B cell (primary cell): Measurements from ENCODE around the gene ESYT2. TPM values are rescaled to one million over a fixed set of nuclear protein-coding genes. Genes with fewer than 3 reads are reported as not detected.

ENCODE experiments used
- ATAC-seq: fragments of 200-7000 bp; cut with Tn5 transposase; one replicate; pipeline ENCODE4 v1.10.0; 2021; ENCODE audit warnings: low read depth, mild to moderate bottlenecking, moderate number of reproducible peaks, moderate library complexity
- CTCF ChIA-PET: fragments of 350-600 bp; sonication (Branson Sonifier 250); formaldehyde crosslinking; loops from one replicate; lab custom pipeline; 2021; ENCODE audit warnings: antibody characterized with exemption, inconsistent platforms; lab: Charles Lee
- POLR2A ChIA-PET: fragments of 350-600 bp; sonication (Branson Sonifier 250); formaldehyde crosslinking; loops from one replicate; lab custom pipeline; 2021; ENCODE audit warnings: antibody characterized with exemption; lab: Charles Lee
- DNase-seq: peaks from one replicate; pipeline ENCODE4 v3.0.0; 2013
- H2AFZ ChIP-seq: 2 replicates; pipeline ENCODE4 v1.6.1; 2012; ENCODE audit warnings: mild to moderate bottlenecking, low read depth, low read length; ENCODE audit not compliant: insufficient read depth, poor library complexity, severe bottlenecking
- H3K27ac ChIP-seq, 2 donors: 1 replicate in 1 of 2; 2 replicates in 1 of 2; pipeline ENCODE4 v1.5.1; 2012 to 2013; ENCODE audit warnings: low read length in 2 of 2, mild to moderate bottlenecking in 2 of 2, moderate library complexity in 1 of 2
- H3K27me3 ChIP-seq, 4 experiments: fragments of 200-600 bp in 1 of 4; sonication (generic) in 1 of 4; replicated peaks in 1 of 4; 1 replicate in 2 of 4; 2 replicates in 2 of 4; pipeline versions ENCODE4 v1.6.1 to v1.7.0; 2013 to 2016; ENCODE audit warnings: low read length in 3 of 4, mild to moderate bottlenecking in 2 of 4, mixed read lengths in 1 of 4, moderate library complexity in 1 of 4; ENCODE audit not compliant: insufficient read depth in 4 of 4, control insufficient read depth in 3 of 4; ENCODE audit errors: control extremely low read depth in 1 of 4
- H3K36me3 ChIP-seq, 2 experiments: replicated peaks in 1 of 2; 1 replicate in 1 of 2; 2 replicates in 1 of 2; pipeline versions ENCODE4 v1.6.1 to v1.7.1; 2013; ENCODE audit warnings: low read length in 1 of 2; ENCODE audit not compliant: insufficient read depth in 2 of 2, control insufficient read depth in 1 of 2; ENCODE audit errors: control extremely low read depth in 1 of 2, extremely low read depth in 1 of 2
- H3K4me1 ChIP-seq, 2 donors: fragments of 200-600 bp in 1 of 2; sonication (generic) in 1 of 2; 1 replicate in 1 of 2; 2 replicates in 1 of 2; pipeline versions ENCODE4 v1.5.1 to v1.6.1; 2013 to 2017; ENCODE audit warnings: low read length in 2 of 2; ENCODE audit not compliant: control insufficient read depth in 2 of 2, insufficient read depth in 2 of 2
- H3K4me2 ChIP-seq: replicated peaks from 2 replicates; pipeline ENCODE3; 2012; ENCODE audit warnings: mild to moderate bottlenecking, low read depth, low read length; ENCODE audit not compliant: poor library complexity, severe bottlenecking
- H3K4me3 ChIP-seq, 5 experiments: fragments of 200-600 bp in 1 of 5; sonication (generic) in 1 of 5; 1 replicate in 3 of 5; 2 replicates in 2 of 5; pipeline versions ENCODE4 v1.5.1 to v1.7.0; 2011 to 2016; ENCODE audit warnings: low read length in 4 of 5, mild to moderate bottlenecking in 4 of 5, low read depth in 2 of 5, control low read depth in 1 of 5, moderate library complexity in 1 of 5; ENCODE audit not compliant: insufficient read depth in 1 of 5; ENCODE audit errors: control extremely low read depth in 1 of 5, extremely low read depth in 1 of 5
- H3K79me2 ChIP-seq: fragments of 200-600 bp; sonication (generic); one replicate; pipeline ENCODE4 v1.6.0; 2016; ENCODE audit warnings: low read length; ENCODE audit not compliant: control insufficient read depth, insufficient read depth
- H3K9ac ChIP-seq: fragments of 200-600 bp; sonication (generic); 2 replicates; pipeline ENCODE4 v1.6.1; 2017; ENCODE audit warnings: mild to moderate bottlenecking, low read length, moderate library complexity
- H3K9me3 ChIP-seq, 3 donors: one replicate each; pipeline versions ENCODE4 v1.6.1 to v1.7.1; 2013; ENCODE audit warnings: low read length in 2 of 3; ENCODE audit not compliant: control insufficient read depth in 2 of 3, insufficient read depth in 1 of 3; ENCODE audit errors: control extremely low read depth in 1 of 3
- H4K20me1 ChIP-seq: 2 replicates; pipeline ENCODE4 v1.6.0; 2012; ENCODE audit warnings: mild to moderate bottlenecking, low read length; ENCODE audit not compliant: insufficient read depth, control insufficient read depth, poor library complexity, severe bottlenecking
- H3K27ac Mint-ChIP-seq: one replicate; pipeline ENCODE4 v1.8.0; 2021; ENCODE audit warnings: mixed read lengths
- H3K27me3 Mint-ChIP-seq: one replicate; pipeline ENCODE4 v1.8.0; 2021; ENCODE audit warnings: mixed read lengths
- H3K4me1 Mint-ChIP-seq: one replicate; pipeline ENCODE4 v1.8.0; 2021; ENCODE audit warnings: mixed read lengths
- H3K4me3 Mint-ChIP-seq: one replicate; pipeline ENCODE4 v1.8.0; 2021; ENCODE audit warnings: mixed read lengths
- H3K9me3 Mint-ChIP-seq: one replicate; pipeline ENCODE4 v1.8.0; 2022; ENCODE audit warnings: mixed read lengths; ENCODE audit not compliant: insufficient read depth
- CTCF ChIP-seq: fragments of 200-600 bp; IDR thresholded peaks from one replicate; pipeline ENCODE4 v1.8.0; 2022; ENCODE audit warnings: antibody characterized with exemption, mild to moderate bottlenecking
- EZH2 ChIP-seq: IDR thresholded peaks from 2 replicates; pipeline ENCODE4 v1.6.1; 2012; ENCODE audit warnings: borderline replicate concordance, low read depth, mild to moderate bottlenecking, moderate library complexity, low read length; ENCODE audit not compliant: insufficient read depth, poor library complexity, severe bottlenecking
- WGBS: methylation state at CpG from one replicate; pipeline ENCODE4 v1.1.5; 2013; ENCODE audit warnings: missing lambda C conversion rate; ENCODE audit not compliant: insufficient coverage; 5-methylcytosine and 5-hydroxymethylcytosine counted together
- intact Hi-C: fragments of 100-400 bp; cut with micrococcal nuclease; formaldehyde crosslinking; loops from one replicate; pipeline ENCODE4 v1.10.0; 2022
- polyA plus RNA-seq: library from polyadenylated mRNA; depleted of rRNA; stranded (reverse); fragments of >200 nt; gene quantifications from 2 replicates; pipeline ENCODE4 v1.2.3, GENCODE V29; 2012
- total RNA-seq, 2 donors: library from RNA; stranded (reverse); fragments of 120-200 nt in 1 of 2; gene quantifications; 1 replicate in 1 of 2; 2 replicates in 1 of 2; pipeline versions ENCODE4 v1.2.3 to v1.2.4, GENCODE V29; 2013 to 2022

Gene ESYT2
- total and polyA plus RNA-seq, 2 donors (not counting 1 experiment from before 2014, with no cell fraction given), result 12.0 to 34.2 TPM

- CTCF ChIA-PET, result interaction anchor here (0.6 kb wide), 1 partner anchor 11 kb away, joined by 4 read pairs; no protein-coding TSS in a partner anchor
- Histone ChIP-seq H3K36me3 (no peaks in the 10 kb centered on the region), H3K9me3 (no peaks in the 10 kb centered on the region), H3K27ac (no peak overlapping the region), H3K4me1 (peaks cover 30 to 42% of the 10 kb centered on the region in 2 donors), H3K4me2 (peak overlapping the region; percentile 12), H3K79me2 (peaks cover 84% of the 10 kb centered on the region), H3K27me3 (no peaks in the 10 kb centered on the region), H3K4me3 (no peak overlapping the region), H4K20me1 (peaks cover 12% of the 10 kb centered on the region), H3K9ac (no peak overlapping the region), H2AFZ (no peak overlapping the region)
- no peak for TF ChIP-seq CTCF
- DNase-seq (no peak), ATAC-seq (no peak)
- intact Hi-C loops, result no loop called here
- Mint-ChIP-seq H3K9me3 (no peaks in the 10 kb centered on the region), H3K4me3 (no peak overlapping the region), H3K27me3 (no peaks in the 10 kb centered on the region), H3K27ac (no peak overlapping the region), H3K4me1 (peaks cover 64% of the 10 kb centered on the region)
- 11% methylated on average over 1 of the region's 5 CpGs for WGBS
- POLR2A ChIA-PET, result no interaction called here
Observed at GRCh38 chr7:158812684-158813083, 16.6 kb downstream of the ESYT2 start.

- Histone ChIP-seq H3K4me1 (peaks cover 26 to 36% of the 10 kb centered on the region in 2 donors), H3K36me3 (no peaks in the 10 kb centered on the region), H3K79me2 (peaks cover 83% of the 10 kb centered on the region), H2AFZ (no peak overlapping the region), H3K27me3 (no peaks in the 10 kb centered on the region), H3K9me3 (no peaks in the 10 kb centered on the region), H3K4me2 (no peak overlapping the region), H4K20me1 (peaks cover 16% of the 10 kb centered on the region), H3K27ac (no peak overlapping the region), H3K9ac (no peak overlapping the region), H3K4me3 (no peak overlapping the region)
- Mint-ChIP-seq H3K27ac (no peak overlapping the region), H3K9me3 (no peaks in the 10 kb centered on the region), H3K4me3 (no peak overlapping the region), H3K27me3 (no peaks in the 10 kb centered on the region), H3K4me1 (peaks cover 59% of the 10 kb centered on the region)
- DNase-seq (no peak), ATAC-seq (no peak)
- 100% methylated on average over 1 of the region's 5 CpGs for WGBS
- ChIA-PET CTCF (no interaction called here), POLR2A (no interaction called here)
- intact Hi-C loops, result no loop called here
- TF ChIP-seq CTCF, result no peak
- TF ChIP-seq EZH2, result no peak
Observed at GRCh38 chr7:158811894-158812293, 17.4 kb downstream of the ESYT2 start.
